Measurements from ENCODE around the gene DGCR8.

The DGCR8 gene

GRCh38 chr22:20056696-20057386 lies 23.2 kb upstream of the DGCR8 start:
- no peak overlapping the region for H3K4me3 ChIP-seq (ENCODE audit: control insufficient read depth, low read depth, low read length)
- no peak for DNase-seq (ENCODE audit: low read depth)
- no peak for TF ChIP-seq CTCF (IDR thresholded peaks at IDR 0.05; ENCODE audit: control insufficient read depth, insufficient read depth, low read depth, low read length, missing control alignments)

DNA sequence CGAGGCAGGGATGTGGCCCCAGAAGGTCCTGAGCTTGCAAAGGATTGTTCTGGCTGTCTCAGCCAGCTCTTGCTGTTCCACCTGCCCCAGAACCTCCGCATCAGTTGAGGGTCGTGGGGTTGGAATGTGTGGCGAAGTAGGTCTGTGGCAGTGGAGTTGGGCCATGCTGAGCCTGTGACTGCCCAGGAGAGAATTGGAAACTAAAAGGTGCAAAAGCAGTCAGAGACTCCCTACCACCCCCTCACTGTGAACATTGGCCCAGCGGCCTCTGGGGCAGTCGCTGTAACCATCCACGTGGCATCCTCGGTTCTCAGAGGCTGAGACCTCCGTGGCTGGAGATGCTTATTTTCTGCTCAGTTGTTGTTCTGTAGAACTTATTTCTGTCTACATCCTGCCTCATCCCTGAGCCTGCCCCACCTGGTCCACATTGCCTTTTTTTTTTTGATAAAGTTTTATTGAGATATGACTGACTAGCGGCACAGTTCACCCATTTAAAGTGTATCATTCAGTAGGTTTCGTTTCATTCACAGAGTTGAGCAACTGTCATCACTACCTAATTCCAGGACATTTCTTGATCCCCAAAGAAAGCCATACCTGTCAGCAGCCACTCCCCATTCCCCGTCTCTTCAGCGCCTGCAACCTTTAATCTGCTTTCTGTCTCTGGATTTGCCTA lies 22.3 kb upstream of the DGCR8 start:
- DNase-seq (ENCODE audit: low read depth) = no peak
- H3K4me3 ChIP-seq (ENCODE audit: control insufficient read depth, low read depth, low read length) = no peak overlapping the region
- TF ChIP-seq CTCF (IDR thresholded peaks at IDR 0.05; ENCODE audit: control insufficient read depth, insufficient read depth, low read depth, low read length, missing control alignments) = no peak

DNA sequence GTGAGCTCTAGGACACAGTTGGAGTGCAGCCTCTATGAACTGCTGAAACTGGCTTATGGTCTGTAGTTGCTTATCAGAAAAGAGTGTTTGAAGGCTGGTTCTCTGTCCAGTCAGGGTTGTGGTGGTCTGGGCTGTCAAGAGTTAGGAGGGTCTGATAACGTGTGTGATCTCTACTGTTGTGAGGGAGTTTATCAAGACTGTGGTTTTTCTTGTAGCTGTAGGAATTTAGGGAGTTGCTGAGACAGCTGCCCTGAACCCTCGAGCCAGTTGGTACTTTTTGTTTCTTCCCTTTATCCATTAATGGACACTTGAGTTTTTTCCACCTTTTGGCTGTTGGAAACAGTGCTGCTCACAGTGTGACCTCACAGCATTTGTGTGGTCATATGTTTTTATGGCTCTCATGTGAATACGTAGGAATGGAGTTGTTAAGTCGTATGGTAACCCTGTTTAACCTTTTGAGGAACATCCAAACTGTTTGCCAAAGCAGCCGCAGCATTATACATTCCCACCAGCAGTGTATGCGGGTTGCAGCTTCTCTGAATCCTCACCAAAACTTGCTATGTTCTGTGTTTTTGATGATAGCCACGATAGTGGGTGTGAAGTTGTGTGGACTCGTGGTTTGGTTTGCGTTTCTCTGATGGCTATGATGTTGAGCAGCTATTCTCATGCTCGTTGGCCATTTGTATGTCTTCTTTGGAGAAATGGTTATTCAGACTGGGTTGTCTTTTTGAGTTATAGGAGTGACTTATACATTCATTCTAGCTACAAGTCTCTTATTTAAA lies 20.9 kb upstream of the DGCR8 start:
- no peak for TF ChIP-seq CTCF (IDR thresholded peaks at IDR 0.05; ENCODE audit: control insufficient read depth, insufficient read depth, low read depth, low read length, missing control alignments)
- H3K4me3 ChIP-seq (ENCODE audit: control insufficient read depth, low read depth, low read length) = no peak overlapping the region
- DNase-seq (ENCODE audit: low read depth) = no peak

DNA sequence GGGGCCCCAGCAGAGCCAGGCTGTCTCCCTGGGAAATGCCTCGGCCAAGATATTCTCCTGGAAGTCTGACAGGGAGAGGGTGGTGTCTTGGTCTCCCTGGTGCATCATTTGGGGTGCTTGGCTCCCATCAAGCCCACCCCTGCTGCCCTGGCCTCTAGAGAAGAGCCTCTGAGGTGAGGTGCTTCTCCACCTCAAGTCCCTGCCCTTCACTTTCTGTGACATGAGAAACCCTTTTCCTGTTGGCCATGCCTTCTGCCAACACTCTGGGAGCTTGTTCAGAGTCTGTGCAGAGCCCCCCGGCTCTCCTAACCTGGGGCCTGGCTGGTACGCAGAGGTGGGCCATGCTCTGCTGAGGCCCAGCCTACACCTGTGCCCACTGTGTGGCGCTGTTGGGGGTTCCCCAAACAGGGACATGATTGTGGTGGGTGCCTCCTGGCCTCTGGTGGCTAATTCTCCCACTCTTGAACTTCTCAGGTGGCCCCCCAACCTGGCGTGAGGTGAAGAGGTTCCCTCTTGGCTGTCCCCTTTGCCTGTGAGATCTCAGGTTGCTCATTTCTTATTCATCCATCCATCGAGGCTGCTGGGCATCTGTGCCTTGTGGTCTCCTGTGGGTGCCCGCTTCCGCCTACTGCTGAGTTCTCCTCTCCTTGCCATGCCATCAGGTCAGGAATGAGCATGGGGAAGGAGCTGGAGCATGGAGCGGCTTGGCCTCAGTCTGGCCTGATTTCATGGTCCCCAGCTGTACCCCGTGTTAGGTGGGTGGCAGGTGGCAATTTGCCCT lies 19.2 kb upstream of the DGCR8 start:
- H3K4me3 ChIP-seq (ENCODE audit: control insufficient read depth, low read depth, low read length) = no peak overlapping the region
- DNase-seq (ENCODE audit: low read depth) = no peak
- no peak for TF ChIP-seq CTCF (IDR thresholded peaks at IDR 0.05; ENCODE audit: control insufficient read depth, insufficient read depth, low read depth, low read length, missing control alignments)

- no peak overlapping the region for H3K4me3 ChIP-seq (ENCODE audit: control insufficient read depth, low read depth, low read length)
- no peak for DNase-seq (ENCODE audit: low read depth)
- no peak for TF ChIP-seq CTCF (IDR thresholded peaks at IDR 0.05; ENCODE audit: control insufficient read depth, insufficient read depth, low read depth, low read length, missing control alignments)
Observed at GRCh38 chr22:20061481-20061861, 18.6 kb upstream of the DGCR8 start.
